GM18499 (cell line): ENCODE measurements around the gene NTN1.
"Not testable (repeated sequence)": the region's sequence is repeated elsewhere in the genome, so short reads cannot be mapped to it uniquely, and the experiment has no call there.

Experiments used
- ATAC-seq: cut with Tn5 transposase; IDR thresholded peaks from one replicate; pipeline ENCODE4 v1.9.1; 2021; ENCODE audit warnings: moderate number of reproducible peaks; ENCODE audit not compliant: insufficient read depth, unreplicated experiment

NTN1 gene

DNA sequence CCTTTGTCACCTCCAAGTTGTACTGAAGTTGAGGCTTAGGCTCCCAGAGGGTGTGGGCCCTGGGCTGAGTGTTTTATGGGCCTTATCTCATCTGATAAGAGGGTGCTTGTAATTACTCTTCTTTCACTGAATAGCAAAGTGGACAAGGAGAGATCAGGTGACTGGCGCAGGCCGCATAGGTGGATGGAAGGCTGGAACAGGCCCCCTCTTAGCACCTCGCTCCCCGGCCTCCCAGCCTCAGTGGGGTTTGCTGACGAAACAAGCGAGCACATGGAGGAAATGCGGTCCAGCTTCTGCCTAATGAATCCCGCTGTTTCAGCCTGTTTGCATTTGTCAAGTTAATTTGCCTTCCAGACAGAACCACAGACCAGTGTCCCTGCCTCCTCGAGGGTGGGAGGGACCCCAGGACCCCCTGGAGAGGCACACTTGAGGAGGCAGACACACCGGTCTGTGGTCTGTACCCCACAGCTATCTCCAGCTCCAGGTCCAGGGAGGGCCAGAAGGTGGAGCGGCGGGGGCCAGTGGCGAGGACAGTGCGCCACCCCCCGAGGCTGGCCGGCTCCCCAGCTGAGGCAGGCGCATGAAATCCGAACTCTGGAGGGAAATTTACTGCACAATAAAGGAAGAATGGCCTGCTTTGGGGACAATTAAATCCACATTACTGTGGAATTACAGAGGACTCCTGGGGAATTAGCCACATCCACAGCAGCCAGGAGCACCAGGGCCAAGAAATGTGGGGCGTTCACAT, 123.4 kb downstream of the NTN1 start:
- no peak for ATAC-seq

DNA sequence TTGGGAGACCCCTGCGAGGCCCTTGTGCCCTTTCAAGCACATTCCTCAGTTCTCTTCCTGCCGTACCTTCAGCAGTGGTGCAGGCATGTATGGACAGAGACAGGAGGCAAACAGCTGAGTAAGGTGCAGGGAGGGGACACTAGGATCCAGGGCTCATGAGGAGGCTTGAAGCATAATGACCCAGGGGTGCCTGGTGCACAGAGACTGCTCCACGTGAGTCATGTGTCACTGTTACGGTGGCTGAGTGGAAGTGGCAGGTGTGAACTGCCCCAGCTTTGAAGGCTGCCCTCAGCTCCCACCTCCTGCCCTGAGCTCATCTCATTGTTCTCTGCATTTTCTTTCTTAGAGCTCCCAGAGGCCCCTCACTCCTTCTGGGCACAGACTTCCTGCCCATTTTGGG, 124.8 kb downstream of the NTN1 start:
- no peak for ATAC-seq

DNA sequence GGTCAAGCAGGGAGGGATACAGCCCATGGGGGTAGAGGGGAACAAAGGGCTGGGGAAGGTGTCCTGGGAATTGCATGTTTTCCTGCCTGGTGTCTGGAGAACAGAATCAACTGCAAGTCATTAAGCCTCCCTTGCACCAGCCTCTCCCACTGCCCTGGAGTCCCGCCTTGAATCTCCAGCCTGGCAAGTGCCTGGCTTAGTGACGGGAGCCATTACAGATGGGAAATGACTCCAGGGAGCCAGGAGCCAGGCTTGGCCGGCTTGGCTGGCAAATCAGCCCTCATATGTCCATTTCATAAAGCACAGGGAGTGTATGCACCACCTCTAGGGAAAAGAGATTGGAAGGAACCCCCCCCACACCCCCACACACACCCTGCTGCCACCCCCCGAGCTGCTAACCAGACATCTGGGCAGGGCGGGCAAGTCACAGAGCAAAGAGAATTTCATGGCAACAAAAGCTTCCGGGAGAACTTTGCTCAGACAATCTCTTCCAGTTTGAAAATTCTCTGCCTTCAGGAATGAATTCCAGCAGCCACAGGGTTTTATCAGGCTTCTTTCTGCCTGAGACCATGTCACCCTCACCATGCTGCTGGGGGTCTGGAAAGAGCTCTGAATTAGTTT, 127.7 kb downstream of the NTN1 start:
- ATAC-seq, result no peak

DNA sequence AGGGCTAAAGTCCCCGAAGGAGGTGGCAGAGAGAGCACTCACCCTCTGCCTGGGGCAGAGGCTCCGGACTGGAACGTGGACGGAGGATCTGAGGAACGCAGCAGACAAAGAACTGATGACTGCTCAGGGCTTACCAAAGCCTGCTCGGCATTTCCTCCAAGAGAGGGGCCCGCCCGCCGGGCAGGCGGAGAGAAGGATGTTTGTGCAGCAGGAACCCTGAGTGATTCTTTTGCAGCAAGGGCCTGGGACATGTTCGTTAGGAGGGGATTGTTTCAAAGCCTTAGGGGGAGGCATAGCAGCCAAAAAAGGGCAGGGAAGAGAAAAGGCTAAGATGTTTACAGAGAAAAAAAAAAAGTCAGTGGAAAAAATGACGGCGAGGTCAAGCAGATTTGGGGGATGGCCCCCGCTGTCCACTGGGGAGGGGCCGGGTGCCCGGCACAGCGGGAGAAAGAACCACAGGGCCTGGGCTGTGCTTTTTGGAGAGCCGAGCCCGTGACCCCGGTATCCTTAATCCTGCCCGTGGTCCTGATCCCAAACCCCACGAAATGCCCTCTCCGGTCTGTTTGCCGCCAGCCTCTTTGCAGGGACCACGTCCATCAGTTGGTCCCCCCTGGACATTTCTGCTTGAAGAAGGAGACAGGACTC, 129.3 kb downstream of the NTN1 start:
- no peak for ATAC-seq

DNA sequence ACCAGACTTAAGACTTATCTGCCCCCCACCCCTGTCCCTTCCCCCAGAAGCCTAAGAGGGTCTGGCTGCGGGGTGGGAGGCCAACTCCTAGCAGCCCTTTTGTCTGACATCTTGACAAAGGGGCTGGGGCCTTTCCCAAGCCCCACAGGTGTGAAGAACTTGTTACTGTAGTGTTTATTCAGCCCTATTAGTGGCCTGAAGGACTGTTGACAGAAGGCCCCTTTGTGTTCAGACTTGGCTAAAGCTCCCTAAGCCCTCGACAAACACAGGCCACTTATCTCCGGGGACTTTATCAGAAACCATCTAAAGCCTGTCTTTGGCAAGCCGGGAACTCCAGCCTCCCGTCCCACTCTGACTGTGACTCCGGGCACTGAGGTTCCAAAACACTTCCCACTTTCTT, 129.8 kb downstream of the NTN1 start:
- ATAC-seq, result no peak

DNA sequence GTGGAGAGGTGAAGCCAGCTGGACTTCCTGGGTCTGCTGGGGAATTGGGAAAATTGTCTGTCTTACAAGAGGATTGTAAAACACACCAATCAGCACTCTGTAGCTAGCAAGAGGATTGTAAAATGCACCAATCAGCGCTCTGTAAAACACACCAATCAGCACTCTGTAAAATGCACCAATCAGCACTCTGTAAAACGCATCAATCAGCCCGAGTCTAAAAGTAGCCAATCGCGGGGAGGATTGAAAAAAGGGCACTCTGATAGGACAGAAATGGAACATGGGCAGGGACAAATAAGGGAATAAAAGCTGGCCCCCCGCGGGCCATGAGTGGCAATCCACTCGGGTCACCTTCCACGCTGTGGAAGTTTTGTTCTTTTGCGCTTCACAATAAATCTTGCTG, 130.4 kb downstream of the NTN1 start:
- ATAC-seq, result not testable (repeated sequence)

DNA sequence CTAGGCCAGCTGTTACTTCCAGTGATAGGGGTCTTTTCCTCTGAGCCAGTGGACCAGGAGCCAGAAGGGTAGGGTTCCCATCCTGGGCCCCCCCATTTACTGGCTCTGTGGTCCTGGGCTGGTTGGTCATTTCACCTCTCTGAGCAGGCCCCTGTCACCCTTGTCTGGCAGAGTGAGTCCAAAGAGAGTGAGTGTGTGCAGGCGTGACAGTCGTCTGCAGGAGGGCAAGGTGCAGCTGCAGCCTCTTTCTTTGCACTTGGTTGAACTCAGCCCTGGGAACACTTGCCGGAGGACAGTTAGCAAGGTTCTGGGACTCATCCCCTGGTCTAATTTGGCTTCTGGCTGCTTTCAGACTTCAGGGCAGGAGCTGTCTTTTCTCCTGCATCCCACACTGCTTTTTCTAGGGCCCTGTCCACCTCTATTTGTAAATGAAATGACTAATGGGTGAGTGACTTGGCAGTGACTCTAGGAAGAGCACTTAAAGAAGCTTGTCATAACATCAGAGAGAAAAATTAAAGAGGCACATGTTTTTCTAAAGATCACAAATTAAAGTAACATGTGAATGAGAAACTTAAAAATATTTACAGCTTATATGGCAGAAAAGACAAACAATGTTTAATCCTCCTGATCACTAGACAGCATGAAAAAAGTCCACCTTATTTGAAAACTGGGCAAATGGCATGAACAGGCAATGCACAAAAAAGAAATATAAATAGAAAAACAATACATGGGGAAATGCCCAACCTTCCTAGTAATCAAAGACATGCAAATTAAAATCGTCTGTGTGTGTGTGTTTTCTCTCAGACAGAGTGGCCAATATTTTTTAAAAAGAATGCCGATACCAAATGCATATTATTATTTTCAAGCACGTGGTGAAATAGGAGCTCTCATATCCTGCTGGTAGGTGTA, 137.5 kb downstream of the NTN1 start:
- ATAC-seq, result no peak

DNA sequence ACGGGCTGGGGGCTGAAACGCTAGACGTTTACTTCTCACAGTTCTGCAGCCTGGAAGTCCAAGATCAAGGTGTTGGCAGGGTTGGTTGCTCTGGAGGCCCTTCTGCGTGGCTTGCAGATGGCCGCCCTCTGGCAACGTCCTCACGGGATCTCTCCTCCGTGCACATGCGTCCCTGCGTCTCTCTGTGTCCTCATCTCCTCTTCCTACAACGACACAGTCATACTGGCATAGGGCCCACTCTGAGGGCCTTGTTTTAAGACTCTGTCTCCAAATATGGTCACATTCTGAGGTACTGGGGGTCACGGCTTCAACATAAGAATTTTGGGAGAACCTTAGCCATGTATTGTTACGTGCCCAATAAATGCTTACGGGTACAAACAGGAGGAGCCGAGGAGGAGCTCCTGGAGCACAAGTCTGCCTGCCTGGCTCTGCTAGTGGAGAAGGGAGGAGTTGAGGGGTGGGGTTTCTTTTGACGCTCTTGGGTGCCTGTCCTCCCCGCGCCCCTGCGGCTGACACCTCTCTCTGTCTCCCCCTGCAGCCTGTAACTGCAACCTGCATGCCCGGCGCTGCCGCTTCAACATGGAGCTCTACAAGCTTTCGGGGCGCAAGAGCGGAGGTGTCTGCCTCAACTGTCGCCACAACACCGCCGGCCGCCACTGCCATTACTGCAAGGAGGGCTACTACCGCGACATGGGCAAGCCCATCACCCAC, 141.1 kb downstream of the NTN1 start:
- no peak for ATAC-seq

DNA sequence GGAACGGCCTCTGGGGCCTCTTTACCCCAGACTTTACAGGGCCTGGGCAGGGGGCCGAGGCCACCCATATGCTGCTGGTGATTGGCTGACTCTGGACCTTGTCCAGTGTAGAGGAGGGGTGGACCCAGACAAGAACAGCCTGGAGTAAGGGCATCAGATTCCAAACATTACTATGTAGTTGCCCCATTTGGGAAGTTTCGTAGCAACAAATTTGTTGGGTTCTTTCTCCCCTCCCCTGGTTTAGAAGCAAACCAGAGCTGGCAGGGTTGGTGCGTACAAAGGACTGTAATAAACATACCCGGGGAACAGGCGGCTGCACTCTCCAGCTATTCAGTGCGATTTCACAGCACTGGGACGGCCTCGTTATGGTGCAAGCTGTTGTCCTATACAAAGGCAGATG, 145.5 kb downstream of the NTN1 start:
- ATAC-seq, result no peak

DNA sequence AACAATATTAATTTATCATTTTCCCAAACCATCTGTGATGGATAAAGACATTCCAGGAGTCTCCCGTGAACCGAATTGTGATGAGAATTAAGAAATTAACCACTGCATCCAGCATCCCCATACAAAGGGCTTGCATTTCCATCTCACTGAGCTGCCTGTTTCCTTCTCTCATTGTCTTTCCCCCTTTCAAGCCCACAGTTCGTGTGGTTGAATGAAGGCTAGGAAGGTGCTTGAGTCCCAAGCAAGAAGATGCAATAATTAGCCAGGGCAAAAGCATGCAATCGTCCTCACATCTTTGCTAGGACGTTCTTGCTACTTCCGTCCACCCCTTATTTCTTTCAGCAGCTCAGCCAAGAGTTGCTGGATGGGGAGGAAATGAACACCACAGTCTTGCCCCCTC, 146.1 kb downstream of the NTN1 start:
- ATAC-seq, result no peak

DNA sequence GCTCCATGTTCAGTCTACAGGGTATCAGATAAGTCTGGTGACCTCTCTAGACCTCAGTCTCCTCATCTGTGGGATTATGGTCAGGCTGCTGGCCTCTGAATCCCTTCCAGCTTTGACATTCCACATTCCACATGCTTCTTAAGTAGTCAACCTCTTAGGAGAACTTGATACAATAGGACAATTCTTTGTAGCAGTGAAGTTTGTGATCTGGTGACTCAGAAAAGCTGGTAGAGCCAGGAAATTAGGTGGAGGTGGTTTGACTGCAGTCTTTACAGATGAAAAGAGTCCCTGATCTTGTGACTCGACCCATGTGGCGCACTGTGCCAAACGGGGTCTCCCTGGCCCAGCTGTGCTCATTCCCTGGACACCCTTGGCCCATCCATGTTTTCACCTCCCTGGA, 147.8 kb downstream of the NTN1 start:
- ATAC-seq, result no peak

DNA sequence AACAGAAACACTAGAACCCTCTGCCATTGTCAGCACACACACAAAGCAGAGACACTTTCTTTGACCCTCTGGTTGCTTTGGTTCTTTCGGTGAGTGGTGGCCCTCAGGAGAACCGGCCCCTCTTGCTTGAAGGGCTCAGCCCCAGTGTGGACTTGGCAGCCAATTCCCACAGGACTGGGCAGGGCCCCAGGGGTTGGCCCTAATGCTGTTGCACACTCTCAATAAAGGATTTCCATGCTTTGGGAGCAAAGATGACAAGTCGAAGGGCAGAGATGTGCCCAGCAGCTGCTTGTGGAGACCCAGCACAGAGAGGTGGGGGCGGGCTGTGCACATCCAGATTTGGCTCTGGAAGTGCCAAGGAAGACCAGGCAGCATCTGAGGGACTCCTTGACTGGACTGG, 149.0 kb downstream of the NTN1 start:
- ATAC-seq, result no peak

DNA sequence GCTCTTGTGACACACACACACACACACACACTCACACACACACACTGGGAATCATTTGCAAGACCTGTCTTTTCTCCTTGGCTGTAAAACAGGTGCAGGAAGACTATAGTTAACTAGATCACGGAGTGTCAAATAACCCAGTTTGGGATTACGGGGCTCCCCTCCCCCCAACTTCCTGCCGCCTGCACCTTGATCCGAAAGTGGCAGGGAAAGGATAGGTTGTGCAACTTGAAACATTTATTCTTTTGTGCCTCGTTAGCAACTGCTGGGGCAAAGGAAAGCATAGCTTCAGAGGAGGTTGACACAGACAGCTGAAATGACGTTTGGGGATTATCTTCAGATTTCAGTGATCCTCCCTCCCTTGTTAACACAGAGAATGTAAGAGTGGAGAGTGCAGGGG, 149.5 kb downstream of the NTN1 start:
- ATAC-seq, result no peak

DNA sequence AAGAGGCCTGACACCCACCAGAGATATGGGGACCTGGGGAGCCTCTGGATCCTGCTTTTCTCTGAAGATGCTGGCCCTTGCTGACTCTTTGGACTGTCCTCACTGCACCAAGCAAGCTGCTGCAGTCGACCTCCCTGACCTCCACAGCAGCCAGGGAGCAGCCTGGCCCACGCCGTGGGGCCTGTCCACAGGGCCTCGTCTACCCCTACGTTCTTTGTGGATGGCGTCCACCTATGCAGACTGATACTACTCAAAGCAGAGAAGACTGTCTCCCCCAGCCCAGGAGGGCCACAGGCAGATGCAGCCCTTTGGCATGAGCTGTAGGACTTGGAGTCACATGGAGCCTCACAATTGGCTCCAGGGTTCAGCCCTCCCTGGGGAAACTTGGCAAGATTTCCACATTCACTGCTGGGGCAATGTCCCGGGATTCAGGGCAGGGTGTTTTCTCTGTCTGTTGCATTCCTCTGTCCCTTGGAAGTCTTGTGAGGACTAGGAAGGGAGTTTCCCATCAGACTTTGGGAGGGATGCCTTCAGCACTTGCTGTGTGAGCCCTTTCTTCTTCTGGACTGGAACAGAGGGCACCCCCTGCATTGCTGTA, 152.2 kb downstream of the NTN1 start:
- ATAC-seq, result no peak

DNA sequence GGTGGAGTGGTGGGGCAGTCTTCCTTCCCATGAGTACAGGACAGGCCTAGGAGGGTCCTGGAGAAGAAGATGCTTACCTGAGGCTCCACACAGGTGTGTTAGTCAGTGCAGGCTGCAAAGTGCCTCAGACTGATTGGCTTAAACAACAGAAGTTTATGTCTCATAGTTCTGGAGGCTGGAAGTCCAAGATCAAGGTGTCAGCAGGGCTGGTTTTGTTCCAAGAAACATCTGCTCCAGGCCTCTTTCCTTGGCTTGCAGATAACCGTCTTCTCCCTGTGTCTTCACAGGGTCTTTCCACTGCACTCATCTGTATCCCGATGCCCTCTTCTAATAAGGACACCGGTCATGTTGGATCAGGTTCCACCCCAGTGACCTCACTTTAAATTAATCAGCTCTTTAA, 153.0 kb downstream of the NTN1 start:
- ATAC-seq, result no peak

DNA sequence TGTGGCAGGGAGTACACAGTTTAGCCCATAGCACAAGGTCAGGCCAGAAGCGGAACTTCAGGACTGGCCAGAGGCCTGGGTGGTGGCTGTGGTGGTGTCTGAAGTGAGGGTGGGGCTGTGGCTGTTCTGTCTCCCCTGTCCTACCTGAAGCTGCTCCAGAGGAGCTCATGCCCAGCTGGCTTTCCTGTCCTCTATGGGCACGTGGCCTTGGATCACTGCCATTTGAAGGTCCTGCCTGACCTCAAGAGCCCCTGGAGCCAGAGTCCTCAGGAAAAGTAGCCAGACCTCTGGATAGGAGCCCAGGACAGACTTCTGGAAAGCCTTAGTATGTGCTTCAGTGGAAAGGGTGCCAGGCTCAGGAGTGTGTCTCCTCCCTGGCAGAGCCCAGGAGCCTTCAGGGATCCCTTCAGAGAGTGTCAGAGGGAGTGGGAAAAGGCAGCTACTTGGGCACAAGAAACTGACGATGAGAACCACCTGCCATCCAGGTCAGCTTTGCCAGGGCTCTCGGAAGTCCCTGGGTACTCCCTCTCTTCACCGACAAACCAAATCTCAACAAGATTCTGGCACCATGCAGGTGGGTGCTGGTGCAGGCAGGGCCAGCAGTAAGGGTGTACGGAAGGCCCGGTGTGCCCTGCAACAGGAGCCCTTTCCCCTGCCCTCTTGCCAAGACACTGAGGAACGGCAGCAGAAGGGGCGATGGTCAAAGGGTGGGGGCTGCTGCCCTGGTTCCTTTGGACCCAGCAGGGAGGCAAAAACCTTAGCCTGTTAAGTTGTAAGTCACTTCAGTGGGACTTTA, 153.7 kb downstream of the NTN1 start:
- no peak for ATAC-seq

DNA sequence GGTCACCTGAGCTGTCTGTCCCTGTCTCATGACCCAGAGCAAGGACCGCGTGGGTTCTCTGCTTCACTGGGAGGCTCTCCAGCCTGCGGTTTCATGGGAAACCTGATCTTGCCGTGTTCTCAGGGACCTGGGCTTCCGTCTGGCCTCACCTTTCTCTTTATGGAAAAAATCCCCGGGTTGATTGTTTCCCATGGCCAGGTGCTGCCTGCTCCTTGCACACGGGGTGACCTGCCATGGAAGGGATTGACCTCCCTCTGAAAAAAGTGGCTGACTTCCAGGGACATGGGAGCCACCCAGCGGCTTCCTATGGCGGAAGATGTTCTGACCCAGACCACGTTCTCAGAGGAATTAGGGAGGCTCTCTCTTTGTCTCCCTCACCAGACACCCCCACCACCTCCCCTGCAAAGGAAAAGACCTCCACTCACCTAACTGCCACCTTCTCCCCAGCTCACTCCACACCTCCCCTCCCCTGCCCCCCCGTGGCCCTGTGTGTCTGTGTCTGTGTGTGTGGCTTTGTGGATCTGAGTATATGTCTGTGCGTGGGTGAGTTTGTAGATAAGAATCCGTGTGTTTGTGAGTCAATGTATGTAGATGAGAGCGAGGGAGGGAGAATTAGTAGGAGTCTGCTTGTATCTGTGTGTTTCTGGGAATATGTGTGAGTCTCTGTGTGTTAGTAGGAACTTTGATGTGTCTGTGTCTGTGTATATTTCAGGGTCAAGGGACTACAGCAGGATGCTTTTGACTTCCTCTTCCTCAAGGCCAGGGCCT, 154.6 kb downstream of the NTN1 start:
- no peak for ATAC-seq

DNA sequence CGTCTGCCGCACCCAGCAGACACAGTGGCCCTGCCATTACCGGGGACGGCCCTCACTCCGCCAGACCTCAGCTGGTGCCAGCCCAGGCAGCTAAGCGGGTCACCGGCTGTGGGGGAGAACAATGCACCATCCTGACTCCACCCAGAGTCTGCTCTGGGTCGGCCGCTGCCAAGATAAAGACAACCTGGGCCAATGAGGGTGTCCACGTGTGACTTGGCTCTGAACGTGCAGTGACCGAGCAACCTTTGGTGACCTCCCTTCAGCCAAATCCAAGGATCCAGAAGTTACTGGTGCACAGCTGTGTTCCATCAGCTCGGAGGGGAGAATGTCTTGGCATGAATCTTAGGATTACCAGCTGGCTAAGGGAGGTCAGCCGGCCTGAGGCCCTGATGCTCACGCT, 155.9 kb downstream of the NTN1 start:
- ATAC-seq, result no peak
